Middle frontal gyrus (tissue), 1 donor: ENCODE data around the gene TUBA1B.
A peak's percentile ranks its signal among the peaks of the same experiment; 100 is the strongest.
"Not testable (repeated sequence)": the region's sequence is repeated elsewhere in the genome, so short reads cannot be mapped to it uniquely, and the experiment has no call there.

Experiments
- DNase-seq: peaks from one replicate; pipeline ENCODE4 v3.0.0-alpha.2; 2015; ENCODE audit warnings: low spot score; ENCODE audit errors: extremely low spot score

The TUBA1B gene

DNA sequence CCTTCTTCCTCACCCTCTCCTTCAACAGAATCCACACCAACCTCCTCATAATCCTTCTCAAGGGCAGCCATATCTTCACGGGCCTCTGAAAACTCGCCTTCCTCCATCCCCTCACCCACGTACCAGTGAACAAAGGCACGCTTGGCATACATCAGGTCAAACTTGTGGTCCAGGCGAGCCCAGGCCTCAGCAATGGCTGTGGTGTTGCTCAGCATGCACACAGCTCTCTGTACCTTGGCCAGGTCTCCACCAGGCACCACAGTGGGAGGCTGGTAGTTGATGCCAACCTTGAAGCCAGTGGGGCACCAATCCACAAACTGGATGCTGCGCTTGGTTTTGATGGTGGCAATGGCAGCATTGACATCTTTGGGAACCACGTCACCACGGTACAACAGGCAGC is 3.2 kb downstream of the TUBA1B start:
- not testable (repeated sequence) for DNase-seq

GRCh38 chr12:49126852-49127763 is 4.1 kb downstream of the TUBA1B start:
- DNase-seq = no peak

- peak; percentile 40 for DNase-seq
These were observed 10.0 kb downstream of the TUBA1B start for GRCh38 chr12:49121047-49121696.

- DNase-seq = no peak
These were observed 20.0 kb downstream of the TUBA1B start for GRCh38 chr12:49111206-49111605.

DNA sequence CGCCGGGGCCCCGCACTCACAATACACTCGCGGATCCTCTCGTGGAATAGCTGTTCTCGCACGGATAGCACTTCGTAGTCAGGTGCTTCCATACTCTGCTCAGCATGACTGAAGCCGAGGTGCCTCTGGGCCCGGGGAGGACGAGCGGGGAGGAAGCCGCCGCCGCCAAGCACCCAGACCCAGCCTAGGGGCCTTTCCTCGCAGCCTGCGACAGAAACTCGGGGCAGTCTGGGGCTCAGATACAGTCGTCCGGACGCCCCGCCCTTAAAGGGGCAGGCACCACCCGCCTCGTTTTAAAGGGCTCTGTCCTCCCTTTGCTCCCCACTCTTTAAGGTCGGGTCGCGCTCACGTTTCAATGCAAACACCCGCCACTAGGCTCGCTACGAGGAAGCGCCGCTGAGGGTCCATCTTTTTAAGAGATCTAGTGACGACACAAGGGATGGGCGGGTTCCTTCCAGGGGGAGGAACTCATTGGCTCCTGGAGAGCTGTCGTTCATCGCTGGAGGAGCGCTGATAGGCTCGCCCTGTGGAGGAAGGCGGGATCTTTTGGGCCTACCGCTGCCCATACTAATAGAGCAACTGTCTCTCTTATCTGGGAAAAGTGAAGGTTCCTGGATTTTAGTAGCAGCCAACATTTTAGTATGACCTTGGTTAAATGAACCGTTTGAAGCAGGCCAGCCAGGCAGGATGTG is 20.6 kb downstream of the TUBA1B start, which contains the start of gene LMBR1L:
Gene LMBR1L (minus strand): TSS at position 384 of the 692 bp plus-strand sequence. CDS start 292 bp downstream, at position 92.
- DNase-seq = peak; percentile 95

GRCh38 chr12:49109641-49110463 is 21.3 kb downstream of the TUBA1B start:
- no peak for DNase-seq

- DNase-seq = no peak
These were observed 22.2 kb downstream of the TUBA1B start for GRCh38 chr12:49108958-49109404.

GRCh38 chr12:49105504-49106084 is 25.6 kb downstream of the TUBA1B start:
- DNase-seq = no peak

DNA sequence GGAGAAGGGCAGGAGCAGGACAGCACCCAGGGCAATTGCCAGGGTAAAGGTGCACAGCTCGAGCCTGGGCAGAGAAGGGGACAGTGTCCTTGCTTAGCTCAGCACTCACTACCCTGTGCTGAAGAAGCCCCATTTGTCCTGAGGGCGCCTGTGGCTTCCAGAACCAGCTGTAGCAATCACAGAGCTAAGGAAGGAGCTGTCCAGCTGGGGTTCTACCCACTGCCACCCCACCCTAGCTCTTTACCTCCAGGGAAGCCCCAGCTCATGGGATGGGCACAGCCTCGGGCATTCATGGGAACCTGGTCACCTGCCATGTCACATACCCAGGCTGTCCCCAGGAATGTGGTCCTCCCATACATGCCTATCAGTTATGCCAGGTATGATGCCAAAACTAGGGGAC is 26.4 kb downstream of the TUBA1B start:
- no peak for DNase-seq

DNA sequence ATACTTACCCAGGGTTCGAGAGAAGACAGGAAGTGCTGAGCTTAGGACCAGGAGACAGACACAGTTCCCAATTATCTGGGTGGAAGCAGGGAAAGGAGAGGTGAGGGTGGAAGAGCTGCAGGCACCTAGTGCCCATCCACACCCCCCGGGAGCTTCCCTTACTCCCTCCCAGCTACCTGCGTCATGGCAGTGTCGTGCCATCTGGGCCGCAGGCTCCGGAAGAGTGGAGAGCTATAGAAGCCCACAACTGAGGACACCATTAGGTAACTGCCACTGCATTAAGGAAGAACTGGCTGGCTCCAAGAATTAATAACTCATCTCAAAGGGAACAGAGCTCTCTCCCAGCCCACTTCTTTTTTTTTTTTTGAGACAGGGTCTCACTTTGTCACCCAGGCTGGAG is 30.8 kb downstream of the TUBA1B start:
- DNase-seq = no peak

- DNase-seq = no peak
These were observed 32.5 kb downstream of the TUBA1B start for GRCh38 chr12:49098703-49099102.

- no peak for DNase-seq
These were observed 33.2 kb downstream of the TUBA1B start for GRCh38 chr12:49098035-49098451.

DNA sequence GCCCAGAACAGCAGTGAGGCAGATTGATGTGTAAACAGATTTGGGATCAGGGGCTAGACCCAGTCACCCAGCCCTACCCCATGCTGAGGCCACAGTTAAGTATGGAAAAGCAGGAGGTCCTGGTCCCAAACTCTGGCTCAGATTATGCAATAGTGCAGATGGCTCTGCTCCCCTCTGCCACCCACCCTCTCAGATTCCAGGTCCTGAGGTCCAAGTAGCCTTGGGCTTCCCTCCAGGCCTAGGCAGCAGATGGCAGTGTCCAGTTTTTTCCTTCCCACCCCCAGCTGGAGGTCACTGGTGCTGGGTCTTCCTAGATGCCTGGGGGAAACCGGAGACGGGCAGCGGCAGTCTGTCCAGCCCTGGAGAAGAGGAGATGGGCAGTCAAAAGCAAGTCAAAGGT is 33.8 kb downstream of the TUBA1B start:
- no peak for DNase-seq

DNA sequence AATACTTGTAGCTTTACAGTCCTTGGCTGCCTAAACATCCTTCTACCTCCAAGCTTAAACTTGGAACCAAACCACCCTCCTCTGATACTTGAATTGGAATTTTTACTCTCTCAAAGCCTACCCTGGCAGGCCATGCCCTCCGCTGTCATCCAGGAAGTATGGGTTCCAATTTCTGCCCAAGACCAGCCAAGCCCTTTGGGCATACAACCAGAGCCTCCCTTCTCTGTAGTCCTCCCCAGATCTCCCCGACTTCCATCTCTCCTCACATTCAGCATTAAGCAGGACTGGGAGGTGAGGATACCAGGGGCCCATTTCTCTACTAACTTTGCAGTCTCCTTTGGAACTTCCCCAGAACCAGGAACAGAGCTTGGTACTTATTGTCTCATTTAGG is 36.2 kb downstream of the TUBA1B start:
- no peak for DNase-seq

GRCh38 chr12:49094160-49094974 is 36.8 kb downstream of the TUBA1B start, which contains the start of gene DHH:
Gene DHH (minus strand): TSS chr12:49094801. CDS start chr12:49094512, 289 bp downstream.
- no peak for DNase-seq

DNA sequence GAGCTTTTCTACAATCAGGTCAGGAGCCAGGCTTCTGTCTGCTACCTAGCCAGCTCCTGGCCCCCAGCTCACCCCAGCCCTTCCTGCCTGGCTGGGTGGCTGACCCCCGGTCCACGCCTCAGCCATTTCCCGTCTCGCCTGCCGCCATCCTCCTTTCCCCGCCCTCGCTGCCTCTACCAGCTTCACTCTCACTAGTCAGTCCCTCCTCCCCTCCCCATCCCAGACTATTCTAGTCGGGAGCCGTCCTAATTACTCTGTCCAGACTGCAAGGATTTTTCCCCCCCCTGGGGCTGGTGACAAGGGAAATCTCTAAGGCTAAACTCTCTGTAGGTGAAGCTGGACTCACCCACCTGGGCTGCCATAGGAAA is 37.4 kb downstream of the TUBA1B start:
- DNase-seq = no peak

- DNase-seq = no peak
These were observed 38.3 kb downstream of the TUBA1B start for GRCh38 chr12:49092816-49093406.

- no peak for DNase-seq
These were observed 38.9 kb downstream of the TUBA1B start for GRCh38 chr12:49092086-49092815.

DNA sequence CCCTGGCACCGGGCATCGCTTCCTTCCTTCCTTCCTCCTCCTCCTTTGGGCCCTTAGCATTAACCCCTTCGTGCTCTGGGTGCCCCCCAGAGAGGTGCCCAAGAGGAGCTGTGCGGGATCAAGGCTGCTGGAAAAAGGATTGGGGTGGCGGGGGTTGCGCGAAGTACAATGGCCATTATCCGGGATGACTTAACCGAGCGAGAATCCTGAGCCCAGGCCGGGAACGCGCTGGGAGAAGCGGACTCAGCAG is 39.4 kb downstream of the TUBA1B start:
- DNase-seq = no peak
